SK-N-SH (cell line): ENCODE measurements around the gene WDR27.

ENCODE experiments used
- CHD2 ChIP-seq: fragments of 150-350 bp; IDR thresholded peaks from 2 replicates; pipeline ENCODE4 v1.6.1; 2018; ENCODE audit warnings: low read length; ENCODE audit not compliant: partially characterized antibody
- EP300 ChIP-seq, 2 experiments: IDR thresholded peaks; 2 replicates each; pipeline versions ENCODE4 v1.4.0 to v1.6.1; 2012; ENCODE audit warnings: borderline replicate concordance in 1 of 2, low read depth in 1 of 2, low read length in 1 of 2
- EZH2phosphoT487 ChIP-seq: fragments of 200-600 bp; sonication (generic); IDR thresholded peaks from 2 replicates; pipeline ENCODE4 v1.6.1; 2017; ENCODE audit warnings: low read depth, mixed run types, mild to moderate bottlenecking, antibody characterized with exemption, moderate library complexity, borderline replicate concordance
- NRF1 ChIP-seq: IDR thresholded peaks from 2 replicates; pipeline ENCODE4 v1.6.1; 2012; ENCODE audit warnings: low read depth, mild to moderate bottlenecking, low read length
- POLR2AphosphoS5 ChIP-seq: IDR thresholded peaks from 2 replicates; pipeline ENCODE4 v1.6.1; 2012; ENCODE audit warnings: low read depth, low read length
- RAD21 ChIP-seq: IDR thresholded peaks from 2 replicates; pipeline ENCODE4 v1.6.1; 2012; ENCODE audit warnings: mild to moderate bottlenecking, low read length
- TF ChIP-seq, protein P1 (sequence below): IDR thresholded peaks from 2 replicates; pipeline ENCODE4 v1.4.0; 2012; ENCODE audit warnings: low read depth
- TF ChIP-seq, protein P2 (sequence below): IDR thresholded peaks from 2 replicates; pipeline ENCODE4 v1.6.1; 2012; ENCODE audit warnings: mild to moderate bottlenecking, low read depth, low read length, moderate library complexity
- TF ChIP-seq, protein P3 (sequence below): fragments of 200-600 bp; sonication (generic); IDR thresholded peaks from 2 replicates; pipeline ENCODE4 v1.6.1; 2017; ENCODE audit warnings: antibody characterized with exemption, mild to moderate bottlenecking, moderate library complexity

DNA sequence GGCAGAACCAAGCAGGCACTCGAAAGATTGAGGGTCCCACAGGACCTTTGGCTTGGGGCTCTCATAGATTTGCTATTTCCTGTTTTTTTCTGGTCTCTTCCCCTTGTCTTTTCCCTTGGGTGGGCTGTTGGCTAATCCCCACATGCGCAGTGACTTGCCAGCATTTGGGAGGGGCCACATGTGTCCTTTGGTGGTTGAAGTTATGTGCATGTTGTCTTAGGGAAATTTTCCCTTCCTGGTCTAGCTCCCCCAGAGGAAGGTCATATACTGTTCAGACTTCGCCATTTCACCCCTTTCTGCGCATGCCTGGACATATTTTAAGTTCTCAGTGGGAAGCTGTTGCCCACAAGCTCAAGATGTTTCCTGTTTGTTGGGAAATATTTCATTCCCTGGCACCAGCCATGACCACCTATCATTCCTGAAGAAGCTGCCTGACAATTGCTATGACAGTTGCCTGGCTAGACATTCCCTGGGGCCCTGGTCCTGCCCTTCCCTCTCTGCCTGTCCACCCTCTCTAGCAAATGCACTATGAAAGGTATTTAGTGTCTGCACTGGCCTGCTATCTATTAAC lies 292.0 kb downstream of the WDR27 start:
- TF ChIP-seq, protein P1, sequence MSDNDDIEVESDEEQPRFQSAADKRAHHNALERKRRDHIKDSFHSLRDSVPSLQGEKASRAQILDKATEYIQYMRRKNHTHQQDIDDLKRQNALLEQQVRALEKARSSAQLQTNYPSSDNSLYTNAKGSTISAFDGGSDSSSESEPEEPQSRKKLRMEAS, result no peak
- TF ChIP-seq, protein P2, sequence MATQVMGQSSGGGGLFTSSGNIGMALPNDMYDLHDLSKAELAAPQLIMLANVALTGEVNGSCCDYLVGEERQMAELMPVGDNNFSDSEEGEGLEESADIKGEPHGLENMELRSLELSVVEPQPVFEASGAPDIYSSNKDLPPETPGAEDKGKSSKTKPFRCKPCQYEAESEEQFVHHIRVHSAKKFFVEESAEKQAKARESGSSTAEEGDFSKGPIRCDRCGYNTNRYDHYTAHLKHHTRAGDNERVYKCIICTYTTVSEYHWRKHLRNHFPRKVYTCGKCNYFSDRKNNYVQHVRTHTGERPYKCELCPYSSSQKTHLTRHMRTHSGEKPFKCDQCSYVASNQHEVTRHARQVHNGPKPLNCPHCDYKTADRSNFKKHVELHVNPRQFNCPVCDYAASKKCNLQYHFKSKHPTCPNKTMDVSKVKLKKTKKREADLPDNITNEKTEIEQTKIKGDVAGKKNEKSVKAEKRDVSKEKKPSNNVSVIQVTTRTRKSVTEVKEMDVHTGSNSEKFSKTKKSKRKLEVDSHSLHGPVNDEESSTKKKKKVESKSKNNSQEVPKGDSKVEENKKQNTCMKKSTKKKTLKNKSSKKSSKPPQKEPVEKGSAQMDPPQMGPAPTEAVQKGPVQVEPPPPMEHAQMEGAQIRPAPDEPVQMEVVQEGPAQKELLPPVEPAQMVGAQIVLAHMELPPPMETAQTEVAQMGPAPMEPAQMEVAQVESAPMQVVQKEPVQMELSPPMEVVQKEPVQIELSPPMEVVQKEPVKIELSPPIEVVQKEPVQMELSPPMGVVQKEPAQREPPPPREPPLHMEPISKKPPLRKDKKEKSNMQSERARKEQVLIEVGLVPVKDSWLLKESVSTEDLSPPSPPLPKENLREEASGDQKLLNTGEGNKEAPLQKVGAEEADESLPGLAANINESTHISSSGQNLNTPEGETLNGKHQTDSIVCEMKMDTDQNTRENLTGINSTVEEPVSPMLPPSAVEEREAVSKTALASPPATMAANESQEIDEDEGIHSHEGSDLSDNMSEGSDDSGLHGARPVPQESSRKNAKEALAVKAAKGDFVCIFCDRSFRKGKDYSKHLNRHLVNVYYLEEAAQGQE, result no peak
- no peak for TF ChIP-seq RAD21
- no peak for TF ChIP-seq POLR2AphosphoS5
- no peak for TF ChIP-seq EP300 (IDR thresholded peaks at IDR 0.05; ENCODE audit: borderline replicate concordance in 1 of 2, low read depth in 1 of 2, low read length in 1 of 2)
- TF ChIP-seq CHD2, result no peak
- TF ChIP-seq, protein P3, sequence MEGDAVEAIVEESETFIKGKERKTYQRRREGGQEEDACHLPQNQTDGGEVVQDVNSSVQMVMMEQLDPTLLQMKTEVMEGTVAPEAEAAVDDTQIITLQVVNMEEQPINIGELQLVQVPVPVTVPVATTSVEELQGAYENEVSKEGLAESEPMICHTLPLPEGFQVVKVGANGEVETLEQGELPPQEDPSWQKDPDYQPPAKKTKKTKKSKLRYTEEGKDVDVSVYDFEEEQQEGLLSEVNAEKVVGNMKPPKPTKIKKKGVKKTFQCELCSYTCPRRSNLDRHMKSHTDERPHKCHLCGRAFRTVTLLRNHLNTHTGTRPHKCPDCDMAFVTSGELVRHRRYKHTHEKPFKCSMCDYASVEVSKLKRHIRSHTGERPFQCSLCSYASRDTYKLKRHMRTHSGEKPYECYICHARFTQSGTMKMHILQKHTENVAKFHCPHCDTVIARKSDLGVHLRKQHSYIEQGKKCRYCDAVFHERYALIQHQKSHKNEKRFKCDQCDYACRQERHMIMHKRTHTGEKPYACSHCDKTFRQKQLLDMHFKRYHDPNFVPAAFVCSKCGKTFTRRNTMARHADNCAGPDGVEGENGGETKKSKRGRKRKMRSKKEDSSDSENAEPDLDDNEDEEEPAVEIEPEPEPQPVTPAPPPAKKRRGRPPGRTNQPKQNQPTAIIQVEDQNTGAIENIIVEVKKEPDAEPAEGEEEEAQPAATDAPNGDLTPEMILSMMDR, result no peak
- TF ChIP-seq NRF1, result no peak
- no peak for TF ChIP-seq EZH2phosphoT487
